K562 (cell line): ENCODE results near the gene RBM7. TPM values are rescaled to one million over a fixed set of nuclear protein-coding genes. Genes with fewer than 3 reads are reported as not detected.
A peak's percentile ranks its signal among the peaks of the same experiment; 100 is the strongest.

Source experiments
- CHD1 ChIP-seq: fragments of 200-600 bp; sonication (generic); IDR thresholded peaks from one replicate; pipeline ENCODE4 v1.6.1; 2012; ENCODE audit warnings: mild to moderate bottlenecking, moderate library complexity, low read length, inconsistent platforms
- CHD2 ChIP-seq: IDR thresholded peaks from 2 replicates; pipeline ENCODE4 v1.6.1; 2011; ENCODE audit warnings: low read depth, low read length
- FOXP1 ChIP-seq: sonication (generic); formaldehyde crosslinking; IDR thresholded peaks from 2 replicates; pipeline ENCODE4 v1.8.0; 2022; ENCODE audit warnings: mild to moderate bottlenecking, missing genetic modification reagents
- HDAC1 ChIP-seq, 2 experiments: fragments of 450-650 bp; IDR thresholded peaks; 2 replicates each; pipeline ENCODE4 v1.6.1; 2016 to 2017; ENCODE audit warnings: inconsistent platforms in 1 of 2, mild to moderate bottlenecking in 1 of 2, moderate library complexity in 1 of 2
- HIVEP1 ChIP-seq: fragments of 250-450 bp; sonication (Bioruptor Pico); IDR thresholded peaks from 2 replicates; pipeline ENCODE4 v1.4.0; 2020; ENCODE audit warnings: mild to moderate bottlenecking
- HNRNPLL ChIP-seq: fragments of 200-400 bp; formaldehyde crosslinking; IDR thresholded peaks from 2 replicates; pipeline ENCODE4 v1.6.1; 2017; ENCODE audit warnings: low read length, low read depth, mild to moderate bottlenecking; ENCODE audit not compliant: poor library complexity, severe bottlenecking
- IRF9 ChIP-seq: fragments of 450-650 bp; IDR thresholded peaks from 2 replicates; pipeline ENCODE4 v1.6.1; 2016; ENCODE audit warnings: missing biosample characterization, missing genetic modification characterization
- KAT7 ChIP-seq: sonication (generic); formaldehyde crosslinking; IDR thresholded peaks from 2 replicates; pipeline ENCODE4 v1.8.0; 2022; ENCODE audit warnings: missing genetic modification reagents, mild to moderate bottlenecking, borderline replicate concordance
- L3MBTL2 ChIP-seq: fragments of 450-650 bp; IDR thresholded peaks from 2 replicates; pipeline ENCODE4 v1.6.1; 2016; ENCODE audit warnings: mild to moderate bottlenecking, moderate library complexity
- MLLT1 ChIP-seq, 2 experiments: fragments of 450-650 bp; IDR thresholded peaks; 2 replicates each; pipeline ENCODE4 v1.6.1; 2016
- MXI1 ChIP-seq: IDR thresholded peaks from 2 replicates; pipeline ENCODE4 v1.6.1; 2011; ENCODE audit warnings: low read depth, mild to moderate bottlenecking, improper control_type of control experiment, low read length
- ZBTB5 ChIP-seq: fragments of 450-650 bp; IDR thresholded peaks from 2 replicates; pipeline ENCODE4 v1.6.1; 2017; ENCODE audit warnings: antibody characterized with exemption
- ZFX ChIP-seq: sonication (generic); formaldehyde crosslinking; IDR thresholded peaks from 2 replicates; pipeline ENCODE4 v1.8.0; 2022; ENCODE audit warnings: mild to moderate bottlenecking, missing genetic modification reagents, moderate library complexity
- ZNF740 ChIP-seq, 3 experiments: fragments of 200-800 bp in 1 of 3; sonication (Bioruptor generic) in 1 of 3; sonication (generic) in 1 of 3; formaldehyde crosslinking in 1 of 3; IDR thresholded peaks; 2 replicates each; pipeline versions ENCODE4 v1.6.1 to v1.8.0; 2016 to 2022; ENCODE audit warnings: mild to moderate bottlenecking in 2 of 3, missing compliant biosample characterization in 2 of 3, missing genetic modification characterization in 2 of 3, missing genetic modification reagents in 1 of 3
- ZSCAN32 ChIP-seq: fragments of 450-650 bp; formaldehyde crosslinking; IDR thresholded peaks from 2 replicates; pipeline ENCODE4 v1.4.0; 2020; ENCODE audit warnings: mild to moderate bottlenecking, moderate library complexity
- polyA plus RNA-seq, 8 experiments: library from polyadenylated mRNA; depleted of rRNA in 4 of 8; stranded (reverse) in 5 of 8; unstranded in 3 of 8; fragments of >200 nt; fragmentation: Nextera tagmentation in 2 of 8; fragmentation: Illumina TruSeq in 1 of 8; extraction: Ambion mirVana in 2 of 8; extraction: Trizol in 1 of 8; gene quantifications; 2 replicates each; pipeline versions ENCODE4 v1.2.1 to v1.2.3, GENCODE V29; 2011 to 2014; ENCODE audit warnings: inconsistent platforms in 1 of 8, missing spikeins in 1 of 8
- total RNA-seq, 7 experiments: library from RNA; depleted of rRNA in 6 of 7; stranded (reverse); fragments of >200 nt in 6 of 7; fragmentation: Illumina TruSeq in 2 of 7; extraction: Trizol in 2 of 7; gene quantifications; 2 replicates each; pipeline versions ENCODE4 v1.2.1 to v1.2.3, GENCODE V29; 2011 to 2021; ENCODE audit warnings: low replicate concordance in 1 of 7

RBM7 gene
- total and polyA plus RNA-seq, 9 of the 15 experiments (the other 6 are each of a cell fraction or from before 2014, with no cell fraction given): 26.0 to 76.8 (median 49.6) TPM

DNA sequence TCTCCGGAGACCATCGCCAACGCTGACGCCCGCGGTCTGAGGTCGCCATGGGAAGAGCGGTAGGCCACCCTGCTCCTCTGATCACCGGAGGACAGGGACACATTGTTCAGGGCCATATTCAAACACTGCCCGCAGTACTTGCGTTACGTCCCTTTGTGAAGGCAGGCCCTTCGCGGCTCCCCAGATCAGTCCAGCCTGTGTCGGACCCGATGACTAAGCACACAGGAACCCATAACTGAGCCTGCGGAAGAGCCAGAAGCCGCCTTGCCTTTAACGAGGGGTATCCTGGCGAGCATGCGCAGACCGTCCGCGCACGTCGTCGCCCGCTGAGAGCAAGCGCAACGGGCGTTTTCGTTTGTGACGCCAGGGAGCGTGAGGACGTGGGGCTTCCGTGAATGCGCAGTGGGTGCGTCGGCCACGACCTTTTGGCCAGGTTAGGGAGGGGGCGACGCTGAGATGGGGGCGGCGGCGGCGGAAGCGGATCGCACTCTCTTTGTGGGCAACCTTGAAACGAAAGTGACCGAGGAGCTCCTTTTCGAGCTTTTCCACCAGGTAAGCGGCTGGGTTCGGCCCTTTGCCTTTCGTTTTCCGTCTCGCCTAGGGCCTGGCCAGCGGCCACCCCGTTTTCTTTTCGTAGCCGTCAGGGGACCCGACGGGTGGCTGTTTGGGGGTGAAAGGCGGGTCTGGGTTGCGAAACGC lies at the start of gene RBM7, which contains the start of gene C11orf71 (continued):
- TF ChIP-seq CHD1 (no peak), IRF9 (tag) (peak; percentile 75), KAT7 (CRISPR knock-in tag) (no peak; the same call in none of the 2 replicates), HNRNPLL (peak; percentile 86), L3MBTL2 (peak; percentile 95), HIVEP1 (no peak), CHD2 (peak; percentile 11; the same call in 1 of the 2 replicates), FOXP1 (CRISPR knock-in tag) (peak; percentile 47; the same call in 1 of the 2 replicates), MLLT1 (IDR thresholded peaks at IDR 0.05) (peak in 1 of 2 experiments; percentile 55; a peak in 2 of 4 replicates), ZBTB5 (no peak), ZFX (peak; percentile 99), ZNF740 (CRISPR knock-in tag; IDR thresholded peaks at IDR 0.05) (peak; percentile 59; the same call in 1 of the 2 replicates), ZNF740 (tag; IDR thresholded peaks at IDR 0.05) (peak in 1 of 2 experiments; percentile 45; a peak in 1 of 4 replicates), HDAC1 (IDR thresholded peaks at IDR 0.05) (peak in 1 of 2 experiments; percentile 45; a peak in 2 of 4 replicates), MXI1 (peak; percentile 36; the same call in 1 of the 2 replicates), ZSCAN32 (0 out of 2 replicates have a peak, but pooled peaks have one; percentile 25)
